Activated CD8-positive, alpha-beta memory T cell treated with anti-CD3 and anti-CD28 coated beads, Interleukin-2, amount 50 U/mL, for 1 hour (primary cell): Measurements from ENCODE around the gene CRYBA2.

Source experiments
- DNase-seq: peaks from one replicate; pipeline ENCODE4 v3.0.0-alpha.2; 2020; ENCODE audit errors: extremely low read depth

CRYBA2 gene

GRCh38 chr2:219023045-219023605, 29.9 kb upstream of the CRYBA2 start:
- no peak for DNase-seq

- DNase-seq = no peak
Observed at GRCh38 chr2:219022616-219023015, 29.4 kb upstream of the CRYBA2 start.

- DNase-seq = no peak
Observed at GRCh38 chr2:219022041-219022440, 28.8 kb upstream of the CRYBA2 start.

- DNase-seq = no peak
Observed at GRCh38 chr2:219021591-219021990, 28.4 kb upstream of the CRYBA2 start.

GRCh38 chr2:219020604-219021365, 27.6 kb upstream of the CRYBA2 start:
- no peak for DNase-seq

GRCh38 chr2:219019436-219019835, 26.2 kb upstream of the CRYBA2 start:
- DNase-seq = no peak

GRCh38 chr2:219018726-219019125, 25.5 kb upstream of the CRYBA2 start:
- DNase-seq = no peak

GRCh38 chr2:219018286-219018685, 25.1 kb upstream of the CRYBA2 start:
- no peak for DNase-seq

GRCh38 chr2:219017201-219017931, 24.1 kb upstream of the CRYBA2 start:
- no peak for DNase-seq

GRCh38 chr2:219016721-219017120, 23.5 kb upstream of the CRYBA2 start:
- no peak for DNase-seq

- no peak for DNase-seq
Observed at GRCh38 chr2:219010873-219011272, 17.7 kb upstream of the CRYBA2 start.

GRCh38 chr2:219010162-219010756, 17.0 kb upstream of the CRYBA2 start:
- no peak for DNase-seq

GRCh38 chr2:219009294-219009693, 16.1 kb upstream of the CRYBA2 start:
- no peak for DNase-seq

- no peak for DNase-seq
Observed at GRCh38 chr2:219003979-219004378, 10.8 kb upstream of the CRYBA2 start.

GRCh38 chr2:219003267-219003634, 10.0 kb upstream of the CRYBA2 start:
- no peak for DNase-seq

GRCh38 chr2:219002395-219003266, 9.4 kb upstream of the CRYBA2 start:
- DNase-seq = no peak

GRCh38 chr2:219001577-219002394, 8.6 kb upstream of the CRYBA2 start:
- no peak for DNase-seq

- no peak for DNase-seq
Observed at GRCh38 chr2:219001100-219001576, 7.9 kb upstream of the CRYBA2 start.

- no peak for DNase-seq
Observed at GRCh38 chr2:219000569-219000960, 7.3 kb upstream of the CRYBA2 start.

- no peak for DNase-seq
Observed at GRCh38 chr2:218999881-219000568, 6.8 kb upstream of the CRYBA2 start.
